GM20431 (cell line): ENCODE results near the gene TMEM131.
"Not testable (repeated sequence)": the region's sequence is repeated elsewhere in the genome, so short reads cannot be mapped to it uniquely, and the experiment has no call there.

Experiments used
- in situ Hi-C: fragments of 300-500 bp; cut with MseI, MboI; formaldehyde crosslinking; loops from one replicate; pipeline ENCODE4 v1.15.0; 2020; ENCODE audit warnings: low sequenced_read_pairs; ENCODE audit not compliant: unreplicated experiment

Gene TMEM131

GRCh38 chr2:97995734-97996624 lies at the start of gene TMEM131:
Gene TMEM131, minus strand, starts transcription at chr2:97995948. Its CDS starts 286 bp downstream, at chr2:97995662.
- in situ Hi-C loops = no loop called here

- in situ Hi-C loops = not testable (repeated sequence)
Observed at GRCh38 chr2:98044730-98045129, 49.0 kb upstream of the TMEM131 start.

GRCh38 chr2:98043101-98043500 lies 47.4 kb upstream of the TMEM131 start:
- in situ Hi-C loops = no loop called here

- in situ Hi-C loops = no loop called here
Observed at GRCh38 chr2:98040331-98040939, 44.7 kb upstream of the TMEM131 start.

DNA sequence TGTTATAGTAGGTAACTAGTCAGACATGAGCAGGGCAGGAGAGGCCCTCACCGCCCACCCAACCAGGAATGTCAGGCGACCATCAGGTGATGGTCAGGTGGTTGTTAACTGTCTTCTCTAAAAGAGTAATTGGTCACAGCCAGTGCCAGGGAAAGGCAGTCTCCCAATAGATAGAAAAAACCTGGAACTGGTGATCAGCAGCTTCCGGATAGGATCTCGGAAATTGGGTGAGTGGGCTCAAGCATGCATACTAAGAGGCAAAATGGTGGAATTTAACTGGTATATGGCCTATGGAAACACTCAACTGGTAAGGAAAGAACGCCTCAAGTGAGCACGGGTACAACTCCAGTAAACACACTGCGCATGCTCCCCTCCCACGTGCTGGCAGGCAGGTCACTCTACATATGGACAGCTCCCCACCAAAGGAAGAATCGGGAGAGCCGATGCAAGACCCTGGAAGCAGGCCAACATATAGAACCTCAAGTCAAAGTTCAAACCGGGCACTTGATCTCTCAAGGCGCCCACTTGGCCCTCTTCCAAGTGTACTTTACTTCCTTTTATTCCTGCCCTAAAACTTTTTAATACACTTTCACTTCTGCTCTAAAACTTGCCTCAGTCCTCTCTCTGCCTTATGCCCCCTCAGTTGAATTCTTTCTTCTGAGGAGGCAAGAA lies 43.5 kb upstream of the TMEM131 start:
- in situ Hi-C loops = no loop called here

DNA sequence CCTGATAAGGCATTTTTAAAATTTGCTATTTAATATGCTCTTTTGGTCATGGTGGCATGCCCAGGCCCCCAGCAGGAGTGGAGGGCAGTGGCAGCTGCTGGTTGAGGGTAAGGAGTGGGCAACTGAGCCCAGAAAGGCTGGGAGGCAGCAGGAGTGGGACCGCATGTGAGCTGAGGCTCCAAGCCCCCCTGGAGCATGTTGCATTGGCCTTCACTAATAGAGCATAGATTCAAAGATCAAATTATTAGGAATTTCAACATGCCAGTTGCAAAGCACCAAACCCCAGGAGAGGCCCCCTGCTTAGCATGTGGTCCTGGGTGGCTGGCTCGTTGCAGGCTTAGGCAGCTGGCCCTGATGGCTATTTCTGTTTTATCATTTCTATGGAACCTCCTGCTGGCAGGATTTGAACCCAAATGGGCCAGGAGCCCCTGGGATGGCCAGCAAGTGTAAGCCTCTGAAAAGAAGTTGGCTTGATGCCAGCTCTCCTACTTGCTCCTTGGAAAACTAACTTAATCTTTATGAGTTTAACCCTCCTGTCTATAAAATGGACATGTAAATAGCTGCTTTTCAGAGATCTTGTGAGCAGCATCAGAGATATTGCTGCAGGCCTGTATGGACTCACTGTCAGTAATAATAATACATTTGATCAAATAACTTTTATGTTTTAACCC lies 42.1 kb upstream of the TMEM131 start:
- in situ Hi-C loops = no loop called here

DNA sequence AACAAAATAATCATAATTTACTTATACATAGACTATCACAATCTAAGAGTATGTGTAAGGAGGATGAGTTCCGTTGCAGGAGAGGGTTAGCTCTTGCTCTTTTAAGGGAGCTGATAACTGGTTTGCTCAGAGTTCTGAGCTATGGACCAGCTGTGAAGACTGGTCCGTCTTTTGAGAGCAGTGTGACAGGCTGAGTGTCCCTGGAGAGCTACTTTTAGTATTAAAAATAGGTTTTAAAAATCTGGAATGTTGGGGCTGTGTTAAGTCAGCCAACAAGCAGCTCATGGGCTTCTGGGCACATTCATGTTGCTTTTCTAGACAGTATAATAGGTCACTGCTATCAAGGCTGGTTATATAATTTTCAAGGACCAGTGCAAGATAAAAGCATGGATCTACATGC lies 41.5 kb upstream of the TMEM131 start:
- in situ Hi-C loops = no loop called here

DNA sequence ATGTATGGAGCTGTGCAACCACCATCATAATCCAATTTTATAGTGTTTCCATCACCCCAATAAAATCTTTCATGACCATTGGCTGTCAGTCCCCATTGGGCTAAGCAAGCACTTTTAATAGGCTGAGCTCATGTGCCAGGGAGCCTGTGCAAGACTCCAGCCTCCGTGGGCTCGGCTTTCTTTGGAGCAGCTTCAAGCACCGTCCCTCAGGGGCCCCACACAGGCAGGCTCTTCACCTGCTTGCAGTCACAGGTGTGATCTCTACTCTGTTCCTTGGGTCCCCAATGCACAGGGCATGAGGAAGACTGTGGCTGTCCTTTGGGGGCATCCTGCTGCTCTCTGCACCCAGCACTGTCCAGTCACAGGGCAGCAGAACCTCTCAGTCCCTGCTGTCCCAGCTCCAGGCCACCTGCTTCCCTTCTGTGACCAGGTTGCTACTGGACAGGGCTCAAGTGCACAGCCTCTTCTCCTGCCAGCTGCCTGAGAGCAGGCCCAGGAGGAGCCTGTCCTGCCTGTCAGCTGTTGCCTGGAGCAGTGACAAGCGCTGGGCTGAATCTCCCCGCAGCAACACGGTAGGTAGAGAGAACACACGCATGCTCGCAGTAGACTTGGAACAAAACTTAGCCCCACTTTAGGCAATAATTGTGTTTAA lies 40.7 kb upstream of the TMEM131 start:
- in situ Hi-C loops = no loop called here

- in situ Hi-C loops = no loop called here
Observed at GRCh38 chr2:98034745-98035144, 39.0 kb upstream of the TMEM131 start.

GRCh38 chr2:98032086-98032485 lies 36.3 kb upstream of the TMEM131 start:
- in situ Hi-C loops = no loop called here

DNA sequence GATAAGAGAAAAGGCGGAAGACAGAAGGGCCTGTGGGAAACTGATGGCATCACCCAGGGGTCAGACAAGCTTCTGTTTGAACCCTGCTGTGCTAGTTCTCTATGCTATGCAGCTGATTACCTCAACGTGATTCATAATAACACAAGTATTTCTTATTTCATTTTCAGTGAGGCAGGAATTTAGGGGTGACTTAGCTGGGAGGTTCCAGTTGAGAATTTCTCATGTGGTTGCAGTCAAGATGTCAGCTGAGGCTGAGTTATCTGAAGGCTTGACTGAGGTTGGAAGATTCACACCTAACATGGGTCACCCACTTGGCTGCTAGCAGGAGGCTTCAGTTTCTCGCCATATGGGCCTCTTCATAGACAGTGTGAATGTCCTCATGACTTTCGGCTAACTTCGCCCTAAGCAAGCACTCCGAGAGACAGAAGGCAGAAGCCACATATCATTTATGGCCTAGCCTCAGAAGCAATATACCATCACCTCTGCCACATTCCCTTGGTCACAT lies 34.0 kb upstream of the TMEM131 start:
- in situ Hi-C loops = no loop called here

DNA sequence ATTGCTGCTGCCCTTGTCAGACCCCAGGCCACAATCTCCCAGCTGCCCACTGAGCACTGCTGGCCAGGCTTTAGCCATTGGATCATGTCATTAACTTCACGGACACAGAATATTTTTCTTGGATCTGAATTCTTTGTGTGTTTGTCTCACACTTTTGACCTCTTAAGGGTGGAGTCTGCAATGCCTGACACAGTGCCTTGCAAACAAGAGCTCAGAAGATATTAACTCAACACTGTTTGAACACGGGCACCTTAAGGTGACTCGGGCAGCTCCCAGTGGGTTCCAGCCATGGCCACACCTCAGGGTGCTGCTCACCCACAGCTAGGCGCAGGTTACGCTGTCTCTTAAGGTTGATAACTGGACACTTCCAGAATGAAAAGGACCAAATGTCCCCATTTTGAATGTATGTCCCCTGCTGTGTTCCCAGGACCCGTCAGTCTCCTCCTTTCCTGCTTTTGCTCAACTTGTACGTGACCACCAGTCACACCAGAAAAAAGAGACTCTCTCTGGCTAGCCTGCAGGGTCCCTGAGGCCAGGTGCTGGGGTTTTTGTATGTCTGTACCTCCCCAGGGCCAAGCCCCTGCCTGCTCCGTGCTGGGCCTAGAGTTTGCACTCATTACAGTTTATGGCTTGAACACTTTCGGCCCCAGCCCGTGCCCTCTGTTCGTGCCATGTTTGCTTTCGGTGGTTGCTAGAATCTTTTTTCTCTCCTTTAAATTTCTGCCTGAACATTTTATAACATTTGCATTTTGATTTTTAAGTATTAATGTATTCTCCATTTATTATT lies 33.4 kb upstream of the TMEM131 start:
- in situ Hi-C loops = no loop called here

- in situ Hi-C loops = no loop called here
Observed at GRCh38 chr2:98028101-98028561, 32.4 kb upstream of the TMEM131 start.

DNA sequence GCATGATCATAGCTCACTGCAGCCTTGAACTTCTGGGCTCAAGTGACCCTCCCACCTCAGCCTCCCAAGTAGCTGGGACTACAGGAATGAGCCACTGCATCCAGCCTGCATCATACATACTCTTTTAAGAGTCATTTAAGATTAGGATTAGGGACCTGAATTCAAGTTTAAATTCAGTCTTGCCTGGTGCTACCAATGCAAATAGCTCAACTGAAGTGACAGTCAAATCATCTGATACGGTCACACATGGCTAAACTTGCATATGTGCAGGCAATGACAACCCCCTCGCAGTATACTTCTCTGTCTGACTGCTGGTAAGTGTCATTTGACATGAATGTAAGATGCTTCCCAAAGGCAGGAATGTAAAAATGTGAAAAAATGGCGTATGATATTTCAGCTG lies 31.8 kb upstream of the TMEM131 start:
- in situ Hi-C loops = no loop called here

DNA sequence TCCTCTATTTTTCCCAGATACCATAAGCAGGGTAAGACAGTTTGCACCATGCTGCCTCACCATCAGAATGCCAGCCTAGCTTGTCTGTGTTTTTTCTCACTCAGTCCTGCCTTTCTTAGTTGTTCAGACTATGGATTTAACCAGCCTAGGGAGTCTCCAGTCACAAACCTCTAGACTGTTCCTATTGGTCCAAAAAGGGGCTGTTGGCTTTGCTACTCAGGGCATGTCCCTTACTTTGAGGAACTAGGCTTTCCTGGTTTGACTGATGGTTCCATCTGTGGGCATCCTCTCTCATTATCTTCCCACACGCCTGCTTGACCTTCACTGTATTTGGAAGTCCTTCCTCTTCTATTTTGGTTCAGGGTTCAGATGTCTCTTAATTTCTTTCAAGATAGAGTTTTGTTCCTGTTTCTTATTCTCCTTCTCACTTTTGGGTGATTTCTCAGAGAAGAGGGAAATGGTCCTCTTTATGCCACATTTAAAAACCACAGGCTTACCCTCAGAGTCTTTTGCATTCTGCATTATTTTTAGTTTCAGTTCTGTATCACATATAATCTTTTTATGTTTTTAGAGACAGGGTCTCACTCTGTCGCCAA lies 31.3 kb upstream of the TMEM131 start:
- in situ Hi-C loops = no loop called here

GRCh38 chr2:98026292-98026691 lies 30.5 kb upstream of the TMEM131 start:
- in situ Hi-C loops = no loop called here

GRCh38 chr2:98025481-98026037 lies 29.8 kb upstream of the TMEM131 start:
- in situ Hi-C loops = no loop called here

DNA sequence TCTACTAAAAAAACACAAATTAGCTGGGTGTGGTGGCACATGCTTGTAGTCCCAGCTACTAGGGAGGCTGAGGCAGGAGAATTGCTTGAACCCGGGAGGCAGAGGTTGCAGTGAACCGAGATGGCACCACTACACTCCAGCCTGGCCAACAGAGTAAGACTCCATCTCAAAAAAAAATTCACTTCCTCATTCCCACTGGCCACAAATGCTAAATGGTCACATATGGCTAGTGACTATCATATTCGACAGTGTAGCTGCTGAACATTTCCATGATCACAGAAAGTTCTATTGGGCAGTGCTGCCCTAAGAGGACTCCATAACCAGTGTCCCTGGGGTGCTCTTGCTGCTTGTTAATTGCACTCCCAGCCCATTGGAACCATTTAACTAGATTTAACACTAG lies 26.3 kb upstream of the TMEM131 start:
- in situ Hi-C loops = not testable (repeated sequence)
